ENCODE measurements around the gene CASZ1.
A peak's percentile ranks its signal among the peaks of the same experiment; 100 is the strongest.

The CASZ1 gene

DNA sequence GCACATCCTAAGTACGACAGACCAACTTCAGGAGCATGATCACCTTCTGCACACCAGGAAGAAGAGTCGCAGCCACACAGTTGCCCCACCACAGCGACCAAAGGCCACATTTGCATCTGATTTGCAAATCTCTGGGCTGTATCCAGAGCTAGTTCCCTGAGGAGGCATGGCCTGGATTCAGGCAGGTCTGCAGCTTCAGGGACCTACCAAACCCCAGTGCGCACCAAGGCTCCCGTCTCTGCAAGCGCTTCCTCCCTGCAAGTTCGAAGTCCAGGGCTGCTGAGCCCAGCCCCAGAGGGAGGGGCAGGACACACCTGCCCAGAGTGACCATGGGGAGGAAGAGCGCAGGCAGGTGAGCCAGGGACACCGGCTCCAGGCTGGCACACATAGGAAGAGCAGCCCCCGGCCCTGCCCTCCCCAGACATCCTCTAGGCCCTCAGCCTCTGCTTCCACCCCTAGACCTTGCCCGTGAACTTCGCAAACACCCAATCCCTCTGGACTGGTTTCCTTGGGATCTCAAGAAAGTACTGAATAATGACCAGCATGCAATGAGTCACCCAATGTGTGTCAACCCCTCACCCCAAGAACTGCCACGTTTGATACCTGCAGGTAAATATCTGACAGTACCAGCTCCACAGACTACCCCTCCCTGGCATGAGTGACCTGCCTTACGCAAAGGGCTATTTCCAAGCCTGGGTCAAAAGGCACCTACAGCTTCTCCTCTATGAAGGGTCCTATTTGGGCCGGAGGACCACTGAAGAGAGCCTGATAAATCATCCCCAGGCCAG, 36.8 kb downstream of the CASZ1 start:
- DNase-seq (ENCODE audit: insufficient read length, low spot score) (no peak), FAIRE-seq (no peak)
- TF ChIP-seq SPI1 (IDR thresholded peaks at IDR 0.05; ENCODE audit: low read depth, low read length): no peak
- no peak for TF ChIP-seq POLR2A (IDR thresholded peaks at IDR 0.05; ENCODE audit: low read depth, low read length)
- no peak for TF ChIP-seq TAF1 (IDR thresholded peaks at IDR 0.05; ENCODE audit: low read depth, low read length)
- TF ChIP-seq POLR2AphosphoS5 (IDR thresholded peaks at IDR 0.05; ENCODE audit: low read depth, low read length): no peak
- TF ChIP-seq PAX5 (IDR thresholded peaks at IDR 0.05; ENCODE audit: insufficient read depth, low read length, severe bottlenecking): no peak
- TF ChIP-seq POU2F2 (IDR thresholded peaks at IDR 0.05; ENCODE audit: low read depth, low read length): no peak

DNA sequence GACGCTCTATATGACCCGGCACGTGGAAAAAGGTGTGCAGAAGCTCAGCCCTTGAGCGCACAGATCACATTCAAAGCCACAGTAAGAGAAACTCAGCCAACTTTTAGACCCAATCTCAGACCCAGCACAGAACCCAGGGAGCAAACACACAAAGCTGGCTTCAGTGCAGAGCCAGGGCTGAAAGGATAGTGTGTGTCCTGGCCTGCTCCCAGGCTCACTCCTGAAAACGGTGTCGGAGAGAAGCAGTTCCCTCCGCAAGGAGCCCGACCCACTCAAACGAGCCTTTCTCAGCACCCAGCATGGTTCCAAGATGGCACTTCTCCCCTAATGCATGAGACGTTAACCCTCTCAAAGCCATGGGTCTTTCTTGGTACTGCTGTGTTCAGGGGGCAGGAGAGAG, 39.6 kb downstream of the CASZ1 start:
- FAIRE-seq: no peak
- no peak for TF ChIP-seq POU2F2 (IDR thresholded peaks at IDR 0.05; ENCODE audit: low read depth, low read length)
- no peak for TF ChIP-seq TAF1 (IDR thresholded peaks at IDR 0.05; ENCODE audit: low read depth, low read length)
- TF ChIP-seq PAX5 (IDR thresholded peaks at IDR 0.05; ENCODE audit: insufficient read depth, low read length, severe bottlenecking): no peak
- no peak for TF ChIP-seq POLR2AphosphoS5 (IDR thresholded peaks at IDR 0.05; ENCODE audit: low read depth, low read length)
- no peak for TF ChIP-seq SPI1 (IDR thresholded peaks at IDR 0.05; ENCODE audit: low read depth, low read length)
- TF ChIP-seq POLR2A (IDR thresholded peaks at IDR 0.05; ENCODE audit: low read depth, low read length): no peak
- DNase-seq (ENCODE audit: insufficient read length, low spot score): no peak

DNA sequence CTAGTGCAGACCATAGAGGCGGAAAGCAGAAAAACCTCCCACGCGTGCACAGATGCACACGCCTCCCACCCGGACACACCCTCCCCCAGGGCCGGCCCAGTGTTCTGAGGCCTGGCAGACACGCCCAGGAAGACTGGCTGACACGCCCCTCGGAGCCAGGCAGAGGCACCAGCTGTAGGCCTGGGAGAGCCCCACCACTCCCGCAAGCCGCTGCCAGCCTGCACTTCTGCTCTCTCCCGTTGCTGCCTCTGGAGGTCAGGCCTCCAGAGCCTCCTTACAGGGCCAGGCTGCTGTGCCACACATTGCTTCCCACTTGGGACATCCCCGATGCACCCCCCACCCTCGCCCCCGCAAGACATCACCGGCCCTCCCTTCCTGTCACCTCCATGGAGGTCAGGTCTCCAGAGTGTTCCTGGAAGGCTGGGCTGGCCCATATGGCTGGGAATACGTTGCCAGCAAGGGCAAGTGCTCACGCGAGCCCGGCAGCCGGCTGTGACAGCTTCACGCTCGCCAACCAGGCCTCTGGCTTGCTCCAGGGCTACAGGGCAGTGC, 40.4 kb downstream of the CASZ1 start:
- DNase-seq (ENCODE audit: insufficient read length, low spot score) (peak; percentile 57), FAIRE-seq (peak; percentile 13)
- no peak for TF ChIP-seq POLR2AphosphoS5 (IDR thresholded peaks at IDR 0.05; ENCODE audit: low read depth, low read length)
- TF ChIP-seq PAX5 (IDR thresholded peaks at IDR 0.05; ENCODE audit: insufficient read depth, low read length, severe bottlenecking): no peak
- no peak for TF ChIP-seq SPI1 (IDR thresholded peaks at IDR 0.05; ENCODE audit: low read depth, low read length)
- TF ChIP-seq POLR2A (IDR thresholded peaks at IDR 0.05; ENCODE audit: low read depth, low read length): no peak
- no peak for TF ChIP-seq TAF1 (IDR thresholded peaks at IDR 0.05; ENCODE audit: low read depth, low read length)
- no peak for TF ChIP-seq POU2F2 (IDR thresholded peaks at IDR 0.05; ENCODE audit: low read depth, low read length)

DNA sequence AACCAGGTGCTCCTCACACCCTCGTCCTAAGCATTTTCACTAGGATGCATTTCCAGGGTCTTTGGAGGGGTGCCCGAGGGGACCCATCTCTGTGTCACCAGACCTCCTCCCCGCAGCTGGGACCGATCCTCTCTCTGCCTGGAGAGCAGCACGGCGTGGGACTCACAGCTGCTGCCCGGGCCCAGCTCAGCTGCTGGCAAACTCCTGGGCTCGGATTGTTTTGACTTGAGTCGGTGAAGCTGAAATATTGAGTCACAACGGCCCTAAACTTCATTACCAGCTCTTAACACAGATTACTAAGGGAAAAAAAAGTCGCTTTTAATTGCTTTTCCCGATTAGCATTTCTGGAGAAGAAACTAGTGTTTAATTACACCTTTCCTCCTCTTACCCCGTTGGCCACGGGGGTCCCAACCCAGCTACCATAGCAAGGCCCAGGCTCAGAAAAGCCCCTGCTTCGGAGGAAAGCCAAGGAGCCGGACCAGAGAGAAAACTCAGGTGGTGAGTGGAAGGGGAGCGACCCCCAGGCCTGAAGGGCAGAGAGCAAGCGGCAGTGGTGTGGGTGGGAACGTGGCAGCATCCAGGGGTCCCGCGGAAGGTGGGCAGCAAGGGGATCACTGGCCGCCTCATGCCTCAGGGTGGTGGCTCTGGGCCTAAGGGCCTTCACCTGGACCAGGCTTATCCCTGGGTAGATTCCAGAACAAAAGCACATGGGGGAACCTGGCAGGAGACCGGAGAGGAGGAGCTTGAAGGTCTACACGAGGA, 41.7 kb downstream of the CASZ1 start:
- TF ChIP-seq POLR2A (IDR thresholded peaks at IDR 0.05; ENCODE audit: low read depth, low read length) (no peak), POLR2AphosphoS5 (IDR thresholded peaks at IDR 0.05; ENCODE audit: low read depth, low read length) (no peak), SPI1 (IDR thresholded peaks at IDR 0.05; ENCODE audit: low read depth, low read length) (no peak), PAX5 (IDR thresholded peaks at IDR 0.05; ENCODE audit: insufficient read depth, low read length, severe bottlenecking) (no peak), TAF1 (IDR thresholded peaks at IDR 0.05; ENCODE audit: low read depth, low read length) (no peak), POU2F2 (IDR thresholded peaks at IDR 0.05; ENCODE audit: low read depth, low read length) (no peak)
- DNase-seq (ENCODE audit: insufficient read length, low spot score): no peak
- no peak for FAIRE-seq

DNA sequence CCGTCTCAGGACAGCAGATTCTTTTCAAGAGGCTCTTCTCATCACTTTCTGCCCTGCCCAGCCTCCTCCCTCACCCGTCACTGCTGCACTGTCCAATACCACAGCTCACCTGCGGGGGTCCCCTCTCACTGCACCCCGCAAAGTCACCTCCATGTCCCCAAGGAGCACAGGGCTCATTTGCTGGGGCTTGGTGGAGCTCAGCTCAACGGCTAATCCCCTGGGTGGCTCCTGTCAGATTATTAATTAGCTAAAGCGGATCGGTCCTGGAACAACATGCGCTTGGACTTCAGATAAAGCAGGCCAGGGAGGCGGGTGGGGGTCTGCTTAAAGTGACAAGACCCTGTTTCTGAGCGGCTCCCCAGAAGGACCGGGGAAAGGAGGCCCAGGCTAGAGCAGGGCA, 43.1 kb downstream of the CASZ1 start:
- TF ChIP-seq TAF1 (IDR thresholded peaks at IDR 0.05; ENCODE audit: low read depth, low read length) (no peak), POLR2A (IDR thresholded peaks at IDR 0.05; ENCODE audit: low read depth, low read length) (no peak), SPI1 (IDR thresholded peaks at IDR 0.05; ENCODE audit: low read depth, low read length) (no peak), PAX5 (IDR thresholded peaks at IDR 0.05; ENCODE audit: insufficient read depth, low read length, severe bottlenecking) (no peak), POLR2AphosphoS5 (IDR thresholded peaks at IDR 0.05; ENCODE audit: low read depth, low read length) (no peak), POU2F2 (IDR thresholded peaks at IDR 0.05; ENCODE audit: low read depth, low read length) (no peak)
- no peak for DNase-seq (ENCODE audit: insufficient read length, low spot score)
- no peak for FAIRE-seq

DNA sequence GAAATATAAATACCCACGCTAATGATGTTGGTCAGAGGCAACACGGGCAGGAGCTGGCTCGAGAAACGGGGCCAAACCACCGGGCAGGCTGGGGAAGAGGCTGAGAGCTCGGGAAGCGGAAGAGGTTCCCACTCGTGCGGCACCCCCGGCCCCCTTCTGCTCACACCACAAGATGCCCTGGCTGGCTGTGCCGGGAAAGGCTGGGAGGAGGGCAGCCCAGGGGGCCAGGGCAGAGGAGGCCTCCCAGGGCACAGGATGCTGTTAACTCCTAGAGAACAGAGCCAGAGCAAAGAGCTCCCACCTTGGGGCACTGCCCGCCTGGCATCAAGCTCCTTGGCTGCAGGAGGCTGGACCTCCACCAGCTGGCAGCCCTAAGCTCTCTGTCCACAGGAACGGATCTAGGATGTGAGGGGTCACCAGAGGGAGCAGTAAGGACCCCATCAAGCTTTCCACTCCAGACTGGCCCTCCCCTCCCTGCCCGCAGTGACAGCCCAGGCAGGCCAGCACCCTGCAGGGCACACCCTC, 44.8 kb downstream of the CASZ1 start:
- no peak for DNase-seq (ENCODE audit: insufficient read length, low spot score)
- TF ChIP-seq SPI1 (IDR thresholded peaks at IDR 0.05; ENCODE audit: low read depth, low read length) (no peak), POU2F2 (IDR thresholded peaks at IDR 0.05; ENCODE audit: low read depth, low read length) (no peak), POLR2AphosphoS5 (IDR thresholded peaks at IDR 0.05; ENCODE audit: low read depth, low read length) (no peak), PAX5 (IDR thresholded peaks at IDR 0.05; ENCODE audit: insufficient read depth, low read length, severe bottlenecking) (no peak), TAF1 (IDR thresholded peaks at IDR 0.05; ENCODE audit: low read depth, low read length) (no peak), POLR2A (IDR thresholded peaks at IDR 0.05; ENCODE audit: low read depth, low read length) (no peak)
- FAIRE-seq: no peak

DNA sequence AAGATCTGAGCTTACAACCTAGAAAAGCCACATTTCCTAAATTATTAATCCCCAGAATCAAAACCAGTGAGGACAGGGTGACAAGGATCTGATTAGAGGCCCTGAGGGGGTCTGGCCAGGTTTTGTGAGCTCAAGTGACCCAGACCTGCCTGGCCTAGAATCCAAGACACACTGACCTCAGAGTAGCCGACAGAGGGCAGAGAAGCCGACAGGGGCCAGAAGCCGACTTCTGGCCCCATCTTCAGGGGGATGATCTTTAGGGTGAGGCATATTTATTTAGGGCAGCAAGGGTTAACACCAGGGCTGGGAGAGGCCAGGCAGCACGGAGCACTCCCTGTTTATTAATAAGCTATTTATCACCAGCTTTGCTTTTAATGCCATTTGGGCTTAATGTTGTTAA, 45.3 kb downstream of the CASZ1 start:
- FAIRE-seq: no peak
- no peak for TF ChIP-seq POLR2A (IDR thresholded peaks at IDR 0.05; ENCODE audit: low read depth, low read length)
- TF ChIP-seq TAF1 (IDR thresholded peaks at IDR 0.05; ENCODE audit: low read depth, low read length): no peak
- TF ChIP-seq POU2F2 (IDR thresholded peaks at IDR 0.05; ENCODE audit: low read depth, low read length): no peak
- no peak for TF ChIP-seq POLR2AphosphoS5 (IDR thresholded peaks at IDR 0.05; ENCODE audit: low read depth, low read length)
- no peak for DNase-seq (ENCODE audit: insufficient read length, low spot score)

DNA sequence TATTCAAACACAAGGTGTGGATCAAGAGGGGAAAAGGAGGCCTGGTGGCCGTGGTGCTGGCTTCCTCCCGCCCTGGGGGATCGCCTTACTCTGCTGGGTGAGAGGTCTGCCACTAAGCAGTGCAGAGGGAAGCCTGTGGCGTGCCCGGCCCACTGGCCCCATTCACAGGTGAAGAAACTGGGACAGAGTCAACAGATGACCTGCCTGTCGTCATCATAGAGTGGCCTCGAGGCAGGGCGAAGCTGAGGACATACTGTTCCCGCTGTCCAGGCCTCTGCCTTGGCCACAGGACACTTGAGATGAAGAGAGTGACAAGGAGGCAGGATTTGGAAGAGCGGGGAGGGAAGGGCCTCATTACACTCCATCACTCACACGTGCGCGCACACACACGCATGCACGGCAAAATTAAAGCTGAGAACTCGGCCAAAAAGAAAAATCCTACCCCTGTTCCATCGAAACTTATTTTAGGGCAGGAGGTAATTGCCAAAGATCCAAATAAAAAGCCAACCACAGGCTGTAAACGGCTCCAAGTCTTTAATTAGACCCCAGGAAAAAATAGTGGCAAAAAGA, 50.5 kb downstream of the CASZ1 start:
- DNase-seq (ENCODE audit: insufficient read length, low spot score) (no peak), FAIRE-seq (no peak)
- no peak for TF ChIP-seq SPI1 (IDR thresholded peaks at IDR 0.05; ENCODE audit: low read depth, low read length)
- TF ChIP-seq TAF1 (IDR thresholded peaks at IDR 0.05; ENCODE audit: low read depth, low read length): no peak
- no peak for TF ChIP-seq POLR2A (IDR thresholded peaks at IDR 0.05; ENCODE audit: low read depth, low read length)
- TF ChIP-seq PAX5 (IDR thresholded peaks at IDR 0.05; ENCODE audit: insufficient read depth, low read length, severe bottlenecking): no peak
- no peak for TF ChIP-seq POLR2AphosphoS5 (IDR thresholded peaks at IDR 0.05; ENCODE audit: low read depth, low read length)

DNA sequence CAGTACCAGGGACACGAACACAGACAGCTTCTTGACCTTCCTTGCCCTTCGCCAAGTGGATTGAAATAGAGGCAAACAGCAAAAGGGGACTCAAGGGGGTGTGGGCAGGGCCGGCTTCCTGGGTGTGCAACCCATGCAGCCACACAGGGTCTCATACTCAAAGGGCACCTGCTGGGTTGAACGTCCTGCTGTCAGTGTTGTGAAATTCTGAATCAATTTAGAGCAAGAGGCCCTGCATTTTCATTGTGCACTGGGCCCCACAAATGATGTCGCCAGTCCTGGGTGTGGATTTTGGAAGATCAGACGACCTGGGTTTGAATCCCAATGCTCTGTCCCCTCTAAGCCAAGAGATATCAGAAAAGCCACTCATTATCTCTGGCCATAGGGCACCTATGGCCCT, 51.1 kb downstream of the CASZ1 start:
- TF ChIP-seq PAX5 (IDR thresholded peaks at IDR 0.05; ENCODE audit: insufficient read depth, low read length, severe bottlenecking) (no peak), POLR2AphosphoS5 (IDR thresholded peaks at IDR 0.05; ENCODE audit: low read depth, low read length) (no peak), POU2F2 (IDR thresholded peaks at IDR 0.05; ENCODE audit: low read depth, low read length) (no peak), SPI1 (IDR thresholded peaks at IDR 0.05; ENCODE audit: low read depth, low read length) (no peak), POLR2A (IDR thresholded peaks at IDR 0.05; ENCODE audit: low read depth, low read length) (no peak), TAF1 (IDR thresholded peaks at IDR 0.05; ENCODE audit: low read depth, low read length) (no peak)
- no peak for FAIRE-seq
- no peak for DNase-seq (ENCODE audit: insufficient read length, low spot score)
